CD1c-positive myeloid dendritic cell (primary cell): Measurements from ENCODE around the gene EML1.
"Not testable (repeated sequence)": the region's sequence is repeated elsewhere in the genome, so short reads cannot be mapped to it uniquely, and the experiment has no call there.

ENCODE experiments used
- DNase-seq: peaks from one replicate; pipeline ENCODE4 v3.0.0-alpha.2; 2016; ENCODE audit errors: extremely low spot score

The EML1 gene

GRCh38 chr14:99937475-99938244, 144.4 kb downstream of the EML1 start:
- DNase-seq: no peak

GRCh38 chr14:99938376-99938775, 145.2 kb downstream of the EML1 start:
- no peak for DNase-seq

GRCh38 chr14:99938896-99939295, 145.7 kb downstream of the EML1 start:
- no peak for DNase-seq

GRCh38 chr14:99939421-99939820, 146.2 kb downstream of the EML1 start:
- no peak for DNase-seq

- no peak for DNase-seq
Measured at GRCh38 chr14:99940064-99940463, 146.9 kb downstream of the EML1 start.

- DNase-seq: no peak
Measured at GRCh38 chr14:99941211-99941610, 148.0 kb downstream of the EML1 start.

- no peak for DNase-seq
Measured at GRCh38 chr14:99943620-99944019, 150.4 kb downstream of the EML1 start.

- DNase-seq: no peak
Measured at GRCh38 chr14:99944241-99944651, 151.0 kb downstream of the EML1 start.

- DNase-seq: no peak
Measured at GRCh38 chr14:99945732-99946651, 152.8 kb downstream of the EML1 start.

GRCh38 chr14:99946652-99947489, 153.7 kb downstream of the EML1 start:
- peak; percentile 35 for DNase-seq

GRCh38 chr14:99947695-99948094, 154.5 kb downstream of the EML1 start:
- no peak for DNase-seq

GRCh38 chr14:99949011-99949732, 156.0 kb downstream of the EML1 start:
- not testable (repeated sequence) for DNase-seq

GRCh38 chr14:99950181-99950580, 157.0 kb downstream of the EML1 start:
- DNase-seq: no peak

GRCh38 chr14:99951085-99951484, 157.9 kb downstream of the EML1 start:
- no peak for DNase-seq

GRCh38 chr14:99952039-99952438, 158.8 kb downstream of the EML1 start:
- no peak for DNase-seq

GRCh38 chr14:99952453-99952852, 159.2 kb downstream of the EML1 start:
- no peak for DNase-seq

- DNase-seq: no peak
Measured at GRCh38 chr14:99955826-99956455, 162.7 kb downstream of the EML1 start.

GRCh38 chr14:99958380-99958779, 165.2 kb downstream of the EML1 start:
- no peak for DNase-seq

- no peak for DNase-seq
Measured at GRCh38 chr14:99961826-99962518, 168.8 kb downstream of the EML1 start.

GRCh38 chr14:99964979-99965378, 171.8 kb downstream of the EML1 start:
- DNase-seq: no peak
